Ishikawa (cell line): ENCODE results near the gene MAST2.
A peak's percentile ranks its signal among the peaks of the same experiment; 100 is the strongest.

Experiments used
- CEBPB ChIP-seq: IDR thresholded peaks from 2 replicates; pipeline ENCODE4 v1.6.1; 2012
- CREB1 ChIP-seq: IDR thresholded peaks from 2 replicates; pipeline ENCODE4 v1.6.1; 2012; ENCODE audit warnings: low read depth
- EGR1 ChIP-seq: IDR thresholded peaks from 2 replicates; pipeline ENCODE4 v1.6.1; 2012
- EP300 ChIP-seq: IDR thresholded peaks from 2 replicates; pipeline ENCODE4 v1.6.1; 2012; ENCODE audit warnings: borderline replicate concordance
- MAX ChIP-seq: IDR thresholded peaks from 2 replicates; pipeline ENCODE4 v1.6.1; 2012
- RAD21 ChIP-seq: IDR thresholded peaks from 2 replicates; pipeline ENCODE4 v1.6.1; 2012; ENCODE audit warnings: low read depth
- REST ChIP-seq: IDR thresholded peaks from 2 replicates; pipeline ENCODE4 v1.6.1; 2012; ENCODE audit warnings: low read depth, mild to moderate bottlenecking
- TAF1 ChIP-seq: IDR thresholded peaks from 2 replicates; pipeline ENCODE4 v1.6.1; 2012; ENCODE audit warnings: low read depth, mild to moderate bottlenecking
- TCF12 ChIP-seq: IDR thresholded peaks from 2 replicates; pipeline ENCODE4 v1.6.1; 2012; ENCODE audit warnings: low read depth
- USF1 ChIP-seq: IDR thresholded peaks from 2 replicates; pipeline ENCODE4 v1.6.1; 2012
- YY1 ChIP-seq: IDR thresholded peaks from 2 replicates; pipeline ENCODE4 v1.6.1; 2012; ENCODE audit warnings: low read depth
- ZBTB7A ChIP-seq: IDR thresholded peaks from 2 replicates; pipeline ENCODE4 v1.6.1; 2012; ENCODE audit warnings: low read depth

- TF ChIP-seq YY1 (no peak), REST (no peak), TAF1 (no peak), EP300 (no peak), MAX (no peak), EGR1 (no peak), ZBTB7A (no peak), CEBPB (peak; percentile 81), TCF12 (no peak), RAD21 (no peak), CREB1 (no peak), USF1 (no peak)
Observed at GRCh38 chr1:46077644-46078043, 274.2 kb downstream of the MAST2 start.
